Heart left ventricle (tissue), 16 donors: ENCODE measurements around the gene TFEC. TPM values are rescaled to one million over a fixed set of nuclear protein-coding genes. Genes with fewer than 3 reads are reported as not detected.

ENCODE experiments used
- ATAC-seq, 4 donors: fragments of 200-7000 bp; cut with Tn5 transposase; one replicate each; pipeline ENCODE4 v1.9.1; 2020 to 2022; ENCODE audit warnings: moderate library complexity in 4 of 4, mild to moderate bottlenecking in 3 of 4, moderate number of reproducible peaks in 1 of 4
- DNase-seq, 5 donors: peaks; one replicate each; pipeline ENCODE4 v3.0.0-alpha.2; 2020
- H3K27ac ChIP-seq, 12 donors: fragments of 200-600 bp; sonication (generic) in 4 of 12; one replicate each; pipeline versions ENCODE4 v1.5.0 to v1.8.0; 2016 to 2022; ENCODE audit warnings: mild to moderate bottlenecking in 2 of 12
- H3K27me3 ChIP-seq, 9 donors: fragments of 200-600 bp; sonication (generic) in 2 of 9; one replicate each; pipeline versions ENCODE4 v1.5.1 to v1.8.0; 2016 to 2022; ENCODE audit warnings: mild to moderate bottlenecking in 3 of 9
- H3K36me3 ChIP-seq, 9 donors: fragments of 200-600 bp; sonication (generic) in 2 of 9; one replicate each; pipeline versions ENCODE4 v1.5.0 to v1.8.0; 2018 to 2022; ENCODE audit warnings: mild to moderate bottlenecking in 2 of 9
- H3K4me1 ChIP-seq, 12 donors: fragments of 200-600 bp; sonication (generic) in 4 of 12; one replicate each; pipeline versions ENCODE4 v1.5.0 to v1.8.0; 2016 to 2022; ENCODE audit warnings: mild to moderate bottlenecking in 3 of 12
- H3K4me3 ChIP-seq, 12 donors: fragments of 200-600 bp; sonication (generic) in 4 of 12; one replicate each; pipeline versions ENCODE4 v1.5.0 to v1.8.0; 2017 to 2022; ENCODE audit warnings: mild to moderate bottlenecking in 9 of 12, moderate library complexity in 4 of 12
- H3K9me3 ChIP-seq, 12 donors: fragments of 200-600 bp; sonication (generic) in 4 of 12; one replicate each; pipeline versions ENCODE4 v1.5.0 to v1.8.0; 2016 to 2022; ENCODE audit warnings: mild to moderate bottlenecking in 1 of 12
- CTCF ChIP-seq, 12 donors: fragments of 200-600 bp; sonication (generic) in 4 of 12; IDR thresholded peaks; one replicate each; pipeline versions ENCODE4 v1.5.0 to v1.8.0; 2018 to 2022; ENCODE audit warnings: antibody characterized with exemption in 12 of 12, mild to moderate bottlenecking in 5 of 12
- POLR2A ChIP-seq, 2 donors: fragments of 450-650 bp; IDR thresholded peaks; one replicate each; pipeline ENCODE4 v1.6.1; 2017; ENCODE audit warnings: antibody characterized with exemption in 2 of 2, mild to moderate bottlenecking in 2 of 2, moderate library complexity in 2 of 2
- WGBS, 4 donors: extraction: QIAGEN DNeasy Blood & Tissue Kit in 2 of 4; methylation state at CpG; one replicate each; pipeline versions ENCODE4 v1.1.5 to v1.1.7; 2013 to 2018; 5-methylcytosine and 5-hydroxymethylcytosine counted together
- intact Hi-C, 10 donors: fragments of 100-400 bp; cut with DNase I; formaldehyde crosslinking; loops; one replicate each; pipeline versions ENCODE4 v1.11.1 to v1.14.2; 2022
- polyA plus RNA-seq, 2 donors: library from polyadenylated mRNA; stranded (reverse); fragments of 200-250 nt; gene quantifications; one replicate each; pipeline ENCODE4 v1.2.3, GENCODE V29; 2013
- total RNA-seq, 9 donors: library from RNA; depleted of rRNA in 2 of 9; stranded (reverse); fragments of >200 nt in 2 of 9; fragmentation: NEBNext Ultra II Directional in 3 of 9; extraction: Animal tissue kit (Norgen Biotek cat#: 25700) in 3 of 9; gene quantifications; one replicate each; pipeline versions ENCODE4 v1.1.0 to v1.2.4, GENCODE V29; 2016 to 2023
- donor health status: ischemic (EF 13 %, LVEDD 7.1; RV severe dilation, severe dysfunction).
- donor health status: healthy with polysubstance abuse.
- donor health status: DM: no; HTN: yes; CAD: no.
- donor health status: DM: no; HTN: no; CAD: no.
- donor health status: ischemic (EF 25% LVEDD 6.9; RV normal size, moderate dysfunction).
- donor health status: ischemic (EF 25% LVEDD 5.7; RV mildly dilated, moderate dysfunction).
- donor health status: healthy.
- donor health status: DM: yes; HTN: yes; CAD: no.
- donor health status: ischemic (EF 35%, LVEDD 5.7; RV mildly dilated, moderate dysfunction).
- donor health status: nonischemic (EF 11% LVEDD 7.7; RV severe dilation, severe dysfunction).
- donor health status: DM: yes; HTN: yes; CAD: no.
- donor health status: PGD.
- donor health status: ischemic (EF 29% LVEDD 5.4; RV normal size, mild dysfunction).
- donor health status: nonischemic (EF 23%, LVEDD 6.1; RV moderate dilation, normal function).

The TFEC gene
- total and polyA plus RNA-seq, 11 donors, result 0.42 to 15.4 (median 0.87) TPM

- Histone ChIP-seq H3K4me1 (peaks cover 0 to 8% (median 0%) of the 10 kb centered on the region in 12 donors), H3K9me3 (no peaks in the 10 kb centered on the region), H3K36me3 (no peaks in the 10 kb centered on the region), H3K27ac (no peak overlapping the region), H3K4me3 (no peak overlapping the region), H3K27me3 (no peaks in the 10 kb centered on the region)
- ATAC-seq (no peak), DNase-seq (no peak)
- intact Hi-C loops, result no loop called here
- TF ChIP-seq CTCF (IDR thresholded peaks at IDR 0.05), result no peak
- no peak for TF ChIP-seq POLR2A (IDR thresholded peaks at IDR 0.05)
Measured at GRCh38 chr7:115980159-115980558, 50.4 kb downstream of the TFEC start.

GRCh38 chr7:115976651-115977050 lies 53.9 kb downstream of the TFEC start:
- Histone ChIP-seq H3K4me3 (no peak overlapping the region), H3K27me3 (no peaks in the 10 kb centered on the region), H3K9me3 (no peaks in the 10 kb centered on the region), H3K36me3 (no peaks in the 10 kb centered on the region), H3K27ac (no peak overlapping the region), H3K4me1 (peaks cover 0 to 6% (median 0%) of the 10 kb centered on the region in 12 donors)
- TF ChIP-seq CTCF (IDR thresholded peaks at IDR 0.05), result no peak
- no peak for TF ChIP-seq POLR2A (IDR thresholded peaks at IDR 0.05)
- ATAC-seq (no peak), DNase-seq (no peak)
- intact Hi-C loops, result no loop called here
- WGBS, 4 donors, result 76 to 91% (median 84%) methylated on average over 3 of the region's 3 CpGs

GRCh38 chr7:115975766-115976165 lies 54.8 kb downstream of the TFEC start:
- DNase-seq (no peak), ATAC-seq (no peak)
- Histone ChIP-seq H3K9me3 (no peaks in the 10 kb centered on the region), H3K4me1 (peaks cover 0 to 6% (median 0%) of the 10 kb centered on the region in 12 donors), H3K4me3 (no peak overlapping the region), H3K27me3 (no peaks in the 10 kb centered on the region), H3K27ac (no peak overlapping the region), H3K36me3 (no peaks in the 10 kb centered on the region)
- intact Hi-C loops, result no loop called here
- WGBS, 4 donors, result 75 to 77% (median 75%) methylated on average over 5 of the region's 5 CpGs
- TF ChIP-seq CTCF (IDR thresholded peaks at IDR 0.05), result no peak
- no peak for TF ChIP-seq POLR2A (IDR thresholded peaks at IDR 0.05)

GRCh38 chr7:115973406-115973805 lies 57.2 kb downstream of the TFEC start:
- DNase-seq, result no peak
- intact Hi-C loops, result no loop called here
- WGBS, 4 donors, result 78 to 86% (median 84%) methylated on average over 3 of the region's 3 CpGs
- no peak for ATAC-seq
- H3K36me3 ChIP-seq, result no peaks in the 10 kb centered on the region
- no peaks in the 10 kb centered on the region for H3K9me3 ChIP-seq
- peaks cover 0 to 6% (median 0%) of the 10 kb centered on the region in 12 donors for H3K4me1 ChIP-seq
- H3K4me3 ChIP-seq, result no peak overlapping the region
- no peaks in the 10 kb centered on the region for H3K27me3 ChIP-seq
- H3K27ac ChIP-seq, result no peak overlapping the region
- TF ChIP-seq POLR2A (IDR thresholded peaks at IDR 0.05) (no peak), CTCF (IDR thresholded peaks at IDR 0.05) (no peak)
